HL-60 (cell line): ENCODE results near the gene NKIRAS2.

Source experiments
- DNase-seq, 2 experiments: peaks; one replicate each; pipeline ENCODE4 v3.0.0-alpha.2; 2010 to 2020; ENCODE audit warnings: low read depth in 1 of 2, low spot score in 1 of 2
- H3K27ac ChIP-seq: fragments of 250-450 bp; sonication (Bioruptor Pico); replicated peaks from 2 replicates; pipeline ENCODE4 v1.5.1; 2020; ENCODE audit warnings: mild to moderate bottlenecking, moderate library complexity
- H3K27me3 ChIP-seq: fragments of 250-450 bp; sonication (Bioruptor Pico); 2 replicates; pipeline ENCODE4 v1.5.1; 2021; ENCODE audit warnings: mild to moderate bottlenecking, moderate library complexity; ENCODE audit not compliant: insufficient read depth, poor library complexity, severe bottlenecking
- H3K4me3 ChIP-seq: replicated peaks from 2 replicates; pipeline ENCODE4 v1.5.1; 2011; ENCODE audit warnings: mild to moderate bottlenecking, control low read depth, low read length; ENCODE audit not compliant: insufficient read depth
- GABPA ChIP-seq: IDR thresholded peaks from 2 replicates; pipeline ENCODE4 v1.6.1; 2012; ENCODE audit warnings: low read depth
- POLR2AphosphoS5 ChIP-seq: IDR thresholded peaks from 2 replicates; pipeline ENCODE4 v1.6.1; 2012; ENCODE audit warnings: low read depth
- SPI1 ChIP-seq: IDR thresholded peaks from 2 replicates; pipeline ENCODE4 v1.6.1; 2012; ENCODE audit warnings: low read depth, mild to moderate bottlenecking, borderline replicate concordance
- TF ChIP-seq, protein P1 (sequence below): IDR thresholded peaks from one replicate; pipeline ENCODE4 v1.5.1; 2011; ENCODE audit warnings: low read length, control low read depth, inconsistent platforms; ENCODE audit not compliant: insufficient read depth
- TF ChIP-seq, protein P2 (sequence below): IDR thresholded peaks from 2 replicates; pipeline ENCODE4 v1.6.1; 2012; ENCODE audit warnings: low read depth; ENCODE audit not compliant: insufficient replicate concordance

The NKIRAS2 gene

DNA sequence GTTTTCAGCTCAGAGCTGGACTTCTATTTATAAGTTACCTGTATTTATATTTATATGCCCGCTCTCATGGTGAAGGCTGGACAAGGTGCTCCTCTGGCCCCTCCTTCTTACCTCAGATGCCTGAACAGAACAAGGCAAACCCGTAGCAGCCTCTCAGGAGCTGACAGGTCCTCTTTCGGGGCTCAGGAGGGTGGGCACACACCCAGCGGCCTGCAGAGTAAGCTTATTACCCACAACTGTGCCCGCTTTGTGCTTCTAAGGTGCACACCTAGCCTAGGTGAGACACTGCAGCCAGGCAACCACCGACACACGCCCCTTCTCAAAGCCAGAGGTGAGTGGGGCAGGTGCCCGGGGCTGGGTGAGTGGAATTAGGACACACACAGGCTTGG, 5.3 kb downstream of the NKIRAS2 start:
- Histone ChIP-seq H3K27ac (peak overlapping the region; percentile 73), H3K4me3 (no peak overlapping the region), H3K27me3 (no peaks in the 10 kb centered on the region)
- TF ChIP-seq GABPA (no peak), SPI1 (no peak), POLR2AphosphoS5 (no peak)
- TF ChIP-seq, protein P1, sequence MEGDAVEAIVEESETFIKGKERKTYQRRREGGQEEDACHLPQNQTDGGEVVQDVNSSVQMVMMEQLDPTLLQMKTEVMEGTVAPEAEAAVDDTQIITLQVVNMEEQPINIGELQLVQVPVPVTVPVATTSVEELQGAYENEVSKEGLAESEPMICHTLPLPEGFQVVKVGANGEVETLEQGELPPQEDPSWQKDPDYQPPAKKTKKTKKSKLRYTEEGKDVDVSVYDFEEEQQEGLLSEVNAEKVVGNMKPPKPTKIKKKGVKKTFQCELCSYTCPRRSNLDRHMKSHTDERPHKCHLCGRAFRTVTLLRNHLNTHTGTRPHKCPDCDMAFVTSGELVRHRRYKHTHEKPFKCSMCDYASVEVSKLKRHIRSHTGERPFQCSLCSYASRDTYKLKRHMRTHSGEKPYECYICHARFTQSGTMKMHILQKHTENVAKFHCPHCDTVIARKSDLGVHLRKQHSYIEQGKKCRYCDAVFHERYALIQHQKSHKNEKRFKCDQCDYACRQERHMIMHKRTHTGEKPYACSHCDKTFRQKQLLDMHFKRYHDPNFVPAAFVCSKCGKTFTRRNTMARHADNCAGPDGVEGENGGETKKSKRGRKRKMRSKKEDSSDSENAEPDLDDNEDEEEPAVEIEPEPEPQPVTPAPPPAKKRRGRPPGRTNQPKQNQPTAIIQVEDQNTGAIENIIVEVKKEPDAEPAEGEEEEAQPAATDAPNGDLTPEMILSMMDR, result no peak
- TF ChIP-seq, protein P2, sequence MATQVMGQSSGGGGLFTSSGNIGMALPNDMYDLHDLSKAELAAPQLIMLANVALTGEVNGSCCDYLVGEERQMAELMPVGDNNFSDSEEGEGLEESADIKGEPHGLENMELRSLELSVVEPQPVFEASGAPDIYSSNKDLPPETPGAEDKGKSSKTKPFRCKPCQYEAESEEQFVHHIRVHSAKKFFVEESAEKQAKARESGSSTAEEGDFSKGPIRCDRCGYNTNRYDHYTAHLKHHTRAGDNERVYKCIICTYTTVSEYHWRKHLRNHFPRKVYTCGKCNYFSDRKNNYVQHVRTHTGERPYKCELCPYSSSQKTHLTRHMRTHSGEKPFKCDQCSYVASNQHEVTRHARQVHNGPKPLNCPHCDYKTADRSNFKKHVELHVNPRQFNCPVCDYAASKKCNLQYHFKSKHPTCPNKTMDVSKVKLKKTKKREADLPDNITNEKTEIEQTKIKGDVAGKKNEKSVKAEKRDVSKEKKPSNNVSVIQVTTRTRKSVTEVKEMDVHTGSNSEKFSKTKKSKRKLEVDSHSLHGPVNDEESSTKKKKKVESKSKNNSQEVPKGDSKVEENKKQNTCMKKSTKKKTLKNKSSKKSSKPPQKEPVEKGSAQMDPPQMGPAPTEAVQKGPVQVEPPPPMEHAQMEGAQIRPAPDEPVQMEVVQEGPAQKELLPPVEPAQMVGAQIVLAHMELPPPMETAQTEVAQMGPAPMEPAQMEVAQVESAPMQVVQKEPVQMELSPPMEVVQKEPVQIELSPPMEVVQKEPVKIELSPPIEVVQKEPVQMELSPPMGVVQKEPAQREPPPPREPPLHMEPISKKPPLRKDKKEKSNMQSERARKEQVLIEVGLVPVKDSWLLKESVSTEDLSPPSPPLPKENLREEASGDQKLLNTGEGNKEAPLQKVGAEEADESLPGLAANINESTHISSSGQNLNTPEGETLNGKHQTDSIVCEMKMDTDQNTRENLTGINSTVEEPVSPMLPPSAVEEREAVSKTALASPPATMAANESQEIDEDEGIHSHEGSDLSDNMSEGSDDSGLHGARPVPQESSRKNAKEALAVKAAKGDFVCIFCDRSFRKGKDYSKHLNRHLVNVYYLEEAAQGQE, result no peak
- no peak for DNase-seq

DNA sequence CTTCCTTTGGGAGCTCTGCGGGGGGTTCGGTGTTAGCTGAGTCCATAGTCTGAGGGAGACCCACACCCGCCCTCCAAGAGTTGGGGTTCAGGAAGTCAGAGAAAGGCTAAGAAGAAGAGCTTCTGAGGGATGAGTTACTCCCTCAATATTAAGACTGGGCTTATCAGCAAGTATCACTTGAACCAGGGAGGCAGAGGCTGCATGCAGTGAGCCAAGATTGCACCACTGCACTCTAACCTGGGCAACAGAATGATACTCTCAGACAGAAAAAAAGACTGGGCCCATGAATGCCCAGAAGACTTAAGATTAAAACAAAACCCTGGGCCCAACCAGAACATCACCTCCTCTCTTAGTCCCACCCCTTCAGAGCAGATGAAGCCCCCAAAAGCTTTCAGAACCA, 6.0 kb downstream of the NKIRAS2 start:
- Histone ChIP-seq H3K27me3 (no peaks in the 10 kb centered on the region), H3K27ac (peak overlapping the region; percentile 25), H3K4me3 (no peak overlapping the region)
- DNase-seq, result no peak
- TF ChIP-seq, protein P2, result no peak

DNA sequence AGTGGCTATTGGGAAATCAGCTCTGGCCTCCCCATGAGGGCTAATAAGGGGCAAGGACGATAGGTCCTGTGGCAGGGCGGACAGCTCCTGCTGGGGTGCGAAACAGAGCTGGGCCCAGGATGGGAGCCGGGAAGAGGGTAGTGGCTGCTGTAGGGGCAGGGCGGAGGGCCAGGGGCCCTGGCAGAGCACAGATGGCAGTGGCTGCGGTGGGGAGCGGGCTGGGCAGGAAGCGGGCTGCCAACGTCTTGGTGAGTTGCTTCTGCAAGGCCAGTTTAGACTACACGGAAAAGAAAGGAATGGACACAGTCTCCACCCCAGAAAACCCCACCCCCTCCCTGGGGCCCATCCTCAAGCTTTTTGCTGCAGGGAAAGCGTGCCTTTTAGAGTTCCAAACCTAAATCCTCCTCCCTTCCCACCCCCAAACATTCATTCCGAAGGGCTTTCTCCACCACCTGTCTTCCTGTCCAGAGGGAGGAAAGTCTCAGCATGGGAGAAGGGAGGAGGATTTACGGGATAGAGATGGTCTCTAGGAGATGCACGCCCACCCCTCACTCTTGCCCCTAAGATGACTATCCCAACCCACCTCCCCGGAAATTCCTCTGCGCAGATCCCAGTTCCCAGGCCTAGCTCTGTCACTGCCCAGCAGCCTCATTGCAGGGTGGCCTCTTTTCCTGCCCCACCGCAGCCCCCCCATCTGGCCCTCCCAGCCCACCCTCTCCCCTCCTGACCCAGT, 7.1 kb downstream of the NKIRAS2 start:
- no peaks in the 10 kb centered on the region for H3K27me3 ChIP-seq
- H3K4me3 ChIP-seq, result no peak overlapping the region
- H3K27ac ChIP-seq, result peak overlapping the region; percentile 25; the same call in 1 of the 2 replicates
- TF ChIP-seq POLR2AphosphoS5 (0 out of 2 replicates have a peak, but pooled peaks have one; percentile 17), SPI1 (no peak), GABPA (no peak)
- TF ChIP-seq, protein P1, result no peak
- TF ChIP-seq, protein P2, result no peak
- DNase-seq, result peak in 1 of 2 experiments; percentile 63
